Measurements from ENCODE around the gene C2orf68. TPM values are rescaled to one million over a fixed set of nuclear protein-coding genes. Genes with fewer than 3 reads are reported as not detected.

The C2orf68 gene
- total and polyA plus RNA-seq, 2 of the 13 experiments (the other 11 are each of a cell fraction or from before 2014, with no cell fraction given) = 47.1 to 77.4 TPM

GRCh38 chr2:85584354-85584856 lies 27.5 kb downstream of the C2orf68 start, which contains the start of gene VAMP5 (continued):
- TF ChIP-seq ZNF432 (CRISPR knock-in tag; IDR thresholded peaks at IDR 0.05; ENCODE audit: borderline replicate concordance) = no peak
- peak; percentile 78 for TF ChIP-seq POLR2AphosphoS5 (IDR thresholded peaks at IDR 0.05; ENCODE audit: low read depth, low read length)
- TF ChIP-seq ZNF343 (CRISPR knock-in tag; IDR thresholded peaks at IDR 0.05) = peak; percentile 94
- TF ChIP-seq ZNF382 (CRISPR knock-in tag; IDR thresholded peaks at IDR 0.05; ENCODE audit: borderline replicate concordance) = no peak
- peak; percentile 60; the same call in 1 of the 2 replicates for TF ChIP-seq RBAK (CRISPR knock-in tag; IDR thresholded peaks at IDR 0.05)
- TF ChIP-seq TEAD3 (CRISPR knock-in tag; optimal IDR thresholded peaks at IDR 0.05; ENCODE audit: borderline replicate concordance) = peak; percentile 54
- no peak for TF ChIP-seq KDM1A (CRISPR knock-in tag; IDR thresholded peaks at IDR 0.05)
- TF ChIP-seq PRMT3 (CRISPR knock-in tag; IDR thresholded peaks at IDR 0.05; ENCODE audit: borderline replicate concordance, low read depth) = peak; percentile 88; the same call in 1 of the 2 replicates
- no peak for TF ChIP-seq ZUFSP (CRISPR knock-in tag; IDR thresholded peaks at IDR 0.05; ENCODE audit: borderline replicate concordance)
- no peak; the same call in 1 of the 2 replicates for TF ChIP-seq TBX2 (CRISPR knock-in tag; IDR thresholded peaks at IDR 0.05; ENCODE audit: borderline replicate concordance)
- peak; percentile 92 for TF ChIP-seq REPIN1 (CRISPR knock-in tag; IDR thresholded peaks at IDR 0.05; ENCODE audit: borderline replicate concordance, low read depth)
- 0 out of 2 replicates have a peak, but pooled peaks have one; percentile 7 for TF ChIP-seq ZNF644 (CRISPR knock-in tag; IDR thresholded peaks at IDR 0.05; ENCODE audit: low read depth)
- TF ChIP-seq NFYC (CRISPR knock-in tag; IDR thresholded peaks at IDR 0.05) = peak; percentile 19; the same call in 1 of the 2 replicates
- no peak for TF ChIP-seq ZNF850 (CRISPR knock-in tag; conservative IDR thresholded peaks at IDR 0.05)
- peak; percentile 92 for TF ChIP-seq REXO4 (CRISPR knock-in tag; IDR thresholded peaks at IDR 0.05; ENCODE audit: borderline replicate concordance)
- peak; percentile 44; the same call in 1 of the 2 replicates for TF ChIP-seq TBP (CRISPR knock-in tag; IDR thresholded peaks at IDR 0.05)
- no peak; the same call in none of the 2 replicates for TF ChIP-seq SP4 (CRISPR knock-in tag; IDR thresholded peaks at IDR 0.05)
- peak; percentile 95 for TF ChIP-seq CHD4 (IDR thresholded peaks at IDR 0.05; ENCODE audit: borderline replicate concordance, low read length)
- TF ChIP-seq CENPBD1 (CRISPR knock-in tag; IDR thresholded peaks at IDR 0.05; ENCODE audit: borderline replicate concordance, low read depth) = no peak
- TF ChIP-seq YEATS2 (CRISPR knock-in tag; IDR thresholded peaks at IDR 0.05; ENCODE audit: borderline replicate concordance) = peak; percentile 54
- TF ChIP-seq ZNF782 (CRISPR knock-in tag; IDR thresholded peaks at IDR 0.05; ENCODE audit: borderline replicate concordance) = 0 out of 2 replicates have a peak, but pooled peaks have one; percentile 74
- 0 out of 2 replicates have a peak, but pooled peaks have one; percentile 63 for TF ChIP-seq E2F5 (CRISPR knock-in tag; conservative IDR thresholded peaks at IDR 0.05)
- TF ChIP-seq ZNF605 (CRISPR knock-in tag; IDR thresholded peaks at IDR 0.05) = no peak
- TF ChIP-seq NR2F6 (IDR thresholded peaks at IDR 0.05) = no peak
- no peak for TF ChIP-seq NR2F6 (CRISPR knock-in tag; IDR thresholded peaks at IDR 0.05)
- no peak for TF ChIP-seq DDIT3 (CRISPR knock-in tag; IDR thresholded peaks at IDR 0.05)
- peak; percentile 50; the same call in 1 of the 2 replicates for TF ChIP-seq ZNF317 (CRISPR knock-in tag; IDR thresholded peaks at IDR 0.05)
